Adipocyte (in vitro differentiated cells): ENCODE results near the gene SRGAP1.

Experiments
- DNase-seq: peaks from one replicate; pipeline ENCODE4 v3.0.0-alpha.2; 2015; ENCODE audit warnings: low read depth
- H3K27me3 ChIP-seq: replicated peaks from 2 replicates; pipeline ENCODE4 v1.7.0; 2013; ENCODE audit warnings: mild to moderate bottlenecking, low read length, moderate library complexity; ENCODE audit not compliant: control insufficient read depth, insufficient read depth
- H3K36me3 ChIP-seq: 2 replicates; pipeline ENCODE4 v1.7.0; 2013; ENCODE audit warnings: low read length, mild to moderate bottlenecking, moderate library complexity; ENCODE audit not compliant: control insufficient read depth, insufficient read depth, severe bottlenecking
- H3K4me1 ChIP-seq: 2 replicates; pipeline ENCODE4 v1.7.0; 2013; ENCODE audit warnings: mild to moderate bottlenecking, low read length, moderate library complexity; ENCODE audit not compliant: control insufficient read depth, insufficient read depth
- H3K4me3 ChIP-seq: 2 replicates; pipeline ENCODE4 v1.7.0; 2013; ENCODE audit warnings: mild to moderate bottlenecking, low read length, moderate library complexity
- H3K9ac ChIP-seq: 2 replicates; pipeline ENCODE4 v1.7.0; 2013; ENCODE audit warnings: mild to moderate bottlenecking, low read length, moderate library complexity
- H3K9me3 ChIP-seq: 2 replicates; pipeline ENCODE4 v1.7.0; 2013; ENCODE audit warnings: mild to moderate bottlenecking, low read length, moderate library complexity; ENCODE audit not compliant: control insufficient read depth

Gene SRGAP1

DNA sequence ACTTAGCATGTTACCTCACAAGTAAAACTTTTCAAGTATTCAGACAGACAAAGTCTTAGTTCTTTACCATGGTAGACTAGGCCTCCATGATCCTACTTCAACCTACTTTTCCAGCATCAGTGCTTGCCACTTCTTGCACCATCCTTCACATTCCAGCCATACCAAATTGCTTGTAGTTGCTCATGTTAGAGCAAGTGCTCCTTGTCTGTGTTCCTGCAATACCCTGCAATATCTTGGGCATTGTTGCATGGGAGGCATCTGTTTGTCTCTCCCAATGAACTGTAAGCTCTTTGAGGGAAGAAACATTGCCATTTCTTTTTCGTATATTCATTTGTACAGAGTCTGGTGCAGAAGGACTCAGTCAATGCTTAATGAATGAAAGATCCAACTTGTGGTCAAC lies 78.0 kb downstream of the SRGAP1 start:
- peaks cover 28% of the 10 kb centered on the region for H3K4me1 ChIP-seq
- no peaks in the 10 kb centered on the region for H3K9me3 ChIP-seq
- DNase-seq: peak; percentile 80
- H3K9ac ChIP-seq: no peak overlapping the region
- no peak overlapping the region for H3K4me3 ChIP-seq
- H3K27me3 ChIP-seq: no peaks in the 10 kb centered on the region
- no peaks in the 10 kb centered on the region for H3K36me3 ChIP-seq

DNA sequence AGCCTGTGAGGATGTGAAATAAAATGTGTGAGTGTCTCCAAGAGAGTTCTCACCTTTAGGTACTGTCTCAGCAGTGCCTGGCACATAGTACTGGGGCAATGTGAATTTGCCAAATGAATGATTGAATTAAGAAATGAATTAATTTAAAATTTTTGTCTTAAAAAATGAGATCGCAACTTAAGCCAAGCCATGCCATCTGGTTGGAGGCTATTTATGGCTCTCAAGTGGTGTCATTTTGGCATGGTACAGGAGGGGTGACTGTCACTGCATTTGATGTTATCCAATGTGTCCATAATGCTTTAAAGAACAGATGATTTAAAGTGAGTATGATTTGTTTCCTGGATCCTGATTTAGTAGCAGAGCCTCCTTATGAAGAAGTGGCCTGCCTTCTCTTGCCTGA lies 80.3 kb downstream of the SRGAP1 start:
- Histone ChIP-seq H3K36me3 (no peaks in the 10 kb centered on the region), H3K9ac (no peak overlapping the region), H3K4me1 (peaks cover 11% of the 10 kb centered on the region), H3K27me3 (no peaks in the 10 kb centered on the region), H3K4me3 (no peak overlapping the region), H3K9me3 (no peaks in the 10 kb centered on the region)
- DNase-seq: no peak

GRCh38 chr12:63927511-63927910 lies 83.0 kb downstream of the SRGAP1 start:
- H3K36me3 ChIP-seq: no peaks in the 10 kb centered on the region
- H3K9ac ChIP-seq: no peak overlapping the region
- no peak overlapping the region for H3K4me3 ChIP-seq
- no peaks in the 10 kb centered on the region for H3K27me3 ChIP-seq
- no peaks in the 10 kb centered on the region for H3K9me3 ChIP-seq
- H3K4me1 ChIP-seq: peaks cover 21% of the 10 kb centered on the region
- no peak for DNase-seq

DNA sequence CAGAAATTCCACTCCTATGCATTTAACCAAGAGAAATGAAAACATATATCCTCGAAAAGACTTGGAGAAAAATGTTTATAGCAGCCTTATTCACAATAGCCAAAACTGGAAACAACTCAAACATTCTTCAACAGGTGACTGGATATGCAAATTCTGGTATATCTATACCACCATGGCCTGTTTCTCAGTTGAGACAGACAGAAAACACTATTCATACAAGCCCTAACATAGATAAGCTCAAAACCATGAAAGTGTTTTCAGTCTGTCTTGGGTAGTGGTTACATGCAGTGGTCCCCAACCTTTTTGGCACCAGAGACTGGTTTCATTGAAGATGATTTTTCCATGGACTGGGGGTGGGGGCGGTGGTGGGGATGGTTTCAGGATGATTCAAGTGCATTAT lies 83.8 kb downstream of the SRGAP1 start:
- Histone ChIP-seq H3K4me3 (no peak overlapping the region), H3K4me1 (peaks cover 17% of the 10 kb centered on the region), H3K9me3 (no peaks in the 10 kb centered on the region), H3K36me3 (no peaks in the 10 kb centered on the region), H3K27me3 (no peaks in the 10 kb centered on the region), H3K9ac (no peak overlapping the region)
- DNase-seq: no peak

GRCh38 chr12:63929426-63929825 lies 84.9 kb downstream of the SRGAP1 start:
- DNase-seq: no peak
- H3K4me3 ChIP-seq: no peak overlapping the region
- no peaks in the 10 kb centered on the region for H3K9me3 ChIP-seq
- H3K36me3 ChIP-seq: no peaks in the 10 kb centered on the region
- H3K9ac ChIP-seq: no peak overlapping the region
- no peaks in the 10 kb centered on the region for H3K27me3 ChIP-seq
- peaks cover 25% of the 10 kb centered on the region for H3K4me1 ChIP-seq

GRCh38 chr12:63930971-63931370 lies 86.5 kb downstream of the SRGAP1 start:
- Histone ChIP-seq H3K4me3 (peak overlapping the region; percentile 63), H3K9ac (peak overlapping the region; percentile 61)

DNA sequence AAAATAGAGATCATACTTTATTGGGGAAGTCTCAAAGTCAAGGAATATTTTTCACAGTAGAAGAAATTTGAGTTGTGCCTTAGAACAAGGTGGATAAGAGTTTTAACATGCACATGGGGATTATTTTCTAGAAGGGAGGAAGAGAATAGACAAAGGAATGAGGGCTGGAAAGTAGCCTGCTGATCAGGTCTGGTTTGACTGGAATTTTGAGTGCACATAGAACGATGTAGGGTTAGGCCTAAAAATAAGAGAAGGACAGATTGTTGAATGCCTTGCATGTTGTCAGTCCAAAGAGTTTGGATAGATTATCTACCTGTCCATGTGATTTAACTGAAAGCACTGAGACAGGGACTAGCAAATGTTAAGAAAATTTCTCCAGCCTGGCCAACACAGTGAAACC lies 87.2 kb downstream of the SRGAP1 start:
- Histone ChIP-seq H3K27me3 (no peaks in the 10 kb centered on the region), H3K4me3 (peak overlapping the region; percentile 63)
- no peak for DNase-seq

More at GRCh38 chr12:63930971-63931370, 86.5 kb downstream of the SRGAP1 start:
- H3K36me3 ChIP-seq: no peaks in the 10 kb centered on the region
- H3K27me3 ChIP-seq: no peaks in the 10 kb centered on the region
- no peaks in the 10 kb centered on the region for H3K9me3 ChIP-seq
- DNase-seq: peak; percentile 73
- H3K4me1 ChIP-seq: peaks cover 37% of the 10 kb centered on the region

DNA sequence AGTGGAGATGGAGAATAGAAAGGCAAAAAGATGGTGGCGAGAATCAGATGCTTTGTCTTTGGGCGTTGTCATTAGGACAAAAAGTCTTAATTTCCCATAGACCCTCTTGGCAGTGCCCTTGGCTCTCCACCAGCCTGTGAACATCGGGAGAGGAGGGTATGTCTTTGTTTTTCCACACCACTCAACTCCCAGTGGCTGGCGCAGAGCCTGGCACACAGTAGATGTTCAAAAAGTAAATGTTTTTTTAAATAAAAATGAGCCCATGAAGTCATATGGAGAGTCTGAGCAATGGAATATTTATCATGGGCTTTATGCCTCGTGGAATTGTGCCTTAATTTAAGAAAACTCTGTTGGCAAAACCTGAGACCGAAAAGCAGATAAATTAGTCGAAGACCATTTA lies 90.4 kb downstream of the SRGAP1 start:
- Histone ChIP-seq H3K4me3 (no peak overlapping the region), H3K27me3 (no peaks in the 10 kb centered on the region), H3K9me3 (no peaks in the 10 kb centered on the region), H3K36me3 (no peaks in the 10 kb centered on the region), H3K4me1 (peaks cover 68% of the 10 kb centered on the region), H3K9ac (no peak overlapping the region)
- no peak for DNase-seq

More for the DNA sequence above, 87.2 kb downstream of the SRGAP1 start:
- H3K9ac ChIP-seq: peak overlapping the region; percentile 61
- H3K4me1 ChIP-seq: peaks cover 44% of the 10 kb centered on the region
- H3K36me3 ChIP-seq: no peaks in the 10 kb centered on the region
- H3K9me3 ChIP-seq: no peaks in the 10 kb centered on the region

- Histone ChIP-seq H3K36me3 (no peaks in the 10 kb centered on the region), H3K4me3 (no peak overlapping the region), H3K9me3 (no peaks in the 10 kb centered on the region), H3K9ac (no peak overlapping the region), H3K4me1 (peaks cover 66% of the 10 kb centered on the region), H3K27me3 (no peaks in the 10 kb centered on the region)
- peak; percentile 57 for DNase-seq
These were observed 90.9 kb downstream of the SRGAP1 start for GRCh38 chr12:63935361-63935760.

DNA sequence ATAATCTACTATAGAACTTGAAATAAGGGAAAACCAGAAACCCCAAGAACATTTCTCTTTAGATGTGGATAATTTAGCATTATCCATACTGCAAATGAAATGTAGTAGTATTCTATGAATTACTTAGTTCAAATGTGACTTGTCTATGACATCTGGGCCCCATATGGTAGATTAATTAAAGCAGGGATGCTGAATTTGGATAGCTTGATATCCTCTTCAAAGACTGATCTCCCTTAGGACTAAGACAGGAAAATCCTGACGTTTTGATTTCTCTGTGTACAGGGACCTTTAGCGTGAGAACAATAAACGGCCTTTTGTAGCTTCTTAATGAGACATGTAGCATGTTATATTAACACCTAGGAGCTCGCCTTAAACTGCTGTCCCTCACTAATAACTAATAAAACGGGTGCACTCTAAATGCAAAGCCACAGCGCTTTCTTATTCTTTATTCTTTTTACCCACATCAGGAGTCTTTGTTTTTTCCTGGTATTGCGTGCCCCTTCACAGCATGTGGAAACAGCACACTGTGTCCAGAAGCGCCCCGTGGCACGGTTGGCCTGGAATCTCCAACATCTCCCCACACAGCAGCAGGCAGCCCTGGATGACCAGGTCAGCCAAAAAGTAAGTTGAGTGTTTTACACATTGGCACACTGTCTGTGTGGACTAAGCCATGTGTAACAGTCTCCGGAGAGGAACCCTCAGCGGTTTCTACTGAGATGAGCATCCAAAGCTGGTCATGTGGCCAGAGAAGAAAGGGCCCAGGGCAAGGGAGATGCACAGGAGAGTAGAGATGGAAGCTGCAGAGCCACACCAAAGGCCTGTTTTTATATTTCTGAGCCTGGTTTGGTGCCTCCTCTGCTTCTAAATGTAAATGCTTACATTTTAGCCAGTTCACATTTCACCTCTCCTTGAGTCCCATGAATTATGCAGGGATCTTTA lies 93.1 kb downstream of the SRGAP1 start:
- H3K9me3 ChIP-seq: no peaks in the 10 kb centered on the region
- DNase-seq: peak; percentile 31
- H3K27me3 ChIP-seq: no peaks in the 10 kb centered on the region
- H3K4me3 ChIP-seq: no peak overlapping the region
- peaks cover 57% of the 10 kb centered on the region for H3K4me1 ChIP-seq
- peak overlapping the region; percentile 14 for H3K9ac ChIP-seq
- H3K36me3 ChIP-seq: no peaks in the 10 kb centered on the region

DNA sequence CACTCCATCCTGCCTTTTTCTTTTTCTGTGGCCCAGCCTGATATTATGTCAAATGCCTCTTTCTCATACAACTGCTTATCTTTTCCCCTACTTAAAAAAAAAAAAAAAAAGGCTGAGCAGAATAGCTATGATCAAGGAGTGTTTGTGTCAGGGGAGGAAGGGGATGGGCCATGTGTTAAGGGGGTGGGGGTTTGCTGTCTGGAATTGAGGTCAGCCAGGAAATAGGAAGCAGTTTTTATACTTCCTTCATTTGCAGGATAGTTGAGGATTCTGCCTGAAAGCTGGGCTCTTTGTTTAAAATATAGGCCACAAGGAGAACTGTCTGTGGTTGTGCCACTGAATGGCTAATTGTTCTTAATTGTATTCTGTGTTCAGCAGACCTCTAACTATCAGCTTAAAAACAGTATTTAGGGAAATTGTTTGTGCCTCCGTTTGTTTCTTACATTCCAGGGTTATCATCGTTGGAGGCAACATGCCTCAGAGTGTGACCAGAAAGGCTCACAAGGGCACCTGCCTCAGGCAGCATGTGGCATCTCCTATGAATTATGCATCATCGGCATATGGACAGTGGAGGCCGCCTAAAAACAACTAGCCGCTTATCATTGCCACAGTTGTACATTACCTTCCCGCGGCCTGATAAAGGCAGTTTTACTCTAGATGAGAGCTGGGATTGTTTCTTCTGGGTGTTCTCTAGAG lies 96.0 kb downstream of the SRGAP1 start:
- Histone ChIP-seq H3K4me1 (peaks cover 42% of the 10 kb centered on the region), H3K9ac (no peak overlapping the region), H3K9me3 (no peaks in the 10 kb centered on the region), H3K27me3 (no peaks in the 10 kb centered on the region), H3K36me3 (no peaks in the 10 kb centered on the region), H3K4me3 (no peak overlapping the region)
- no peak for DNase-seq
